GDM1 (cell line): ENCODE results near the gene EXOC3.
"Not testable (repeated sequence)": the region's sequence is repeated elsewhere in the genome, so short reads cannot be mapped to it uniquely, and the experiment has no call there.

Experiments
- DNase-seq: peaks from one replicate; lab custom pipeline; 2025; lab: John Stamatoyannopoulos, UW

EXOC3 gene

GRCh38 chr5:407051-407450 is 35.9 kb upstream of the EXOC3 start:
- DNase-seq: no peak

GRCh38 chr5:407801-408268 is 35.1 kb upstream of the EXOC3 start:
- DNase-seq: no peak

GRCh38 chr5:410911-411517 is 32.0 kb upstream of the EXOC3 start:
- DNase-seq: no peak

- DNase-seq: no peak
These were observed 31.2 kb upstream of the EXOC3 start for GRCh38 chr5:411728-412127.

- not testable (repeated sequence) for DNase-seq
These were observed 27.7 kb upstream of the EXOC3 start for GRCh38 chr5:414991-415927.

GRCh38 chr5:415928-416635 is 26.9 kb upstream of the EXOC3 start:
- DNase-seq: no peak

- no peak for DNase-seq
These were observed 26.4 kb upstream of the EXOC3 start for GRCh38 chr5:416636-416960.

- DNase-seq: no peak
These were observed 25.4 kb upstream of the EXOC3 start for GRCh38 chr5:417301-418161.

GRCh38 chr5:418162-419121 is 24.5 kb upstream of the EXOC3 start:
- no peak for DNase-seq

- no peak for DNase-seq
These were observed 23.0 kb upstream of the EXOC3 start for GRCh38 chr5:419970-420369.

GRCh38 chr5:420632-421286 is 22.2 kb upstream of the EXOC3 start:
- DNase-seq: no peak

- DNase-seq: no peak
These were observed 21.6 kb upstream of the EXOC3 start for GRCh38 chr5:421287-421880.

- no peak for DNase-seq
These were observed 21.1 kb upstream of the EXOC3 start for GRCh38 chr5:421901-422300.

- no peak for DNase-seq
These were observed 20.4 kb upstream of the EXOC3 start for GRCh38 chr5:422323-423232.

GRCh38 chr5:423233-423565 is 19.8 kb upstream of the EXOC3 start:
- no peak for DNase-seq

- DNase-seq: no peak
These were observed 19.2 kb upstream of the EXOC3 start for GRCh38 chr5:423626-424261.

- DNase-seq: no peak
These were observed 18.5 kb upstream of the EXOC3 start for GRCh38 chr5:424301-425110.
